Measurements from ENCODE around the gene NFYC.

- TF ChIP-seq ZBTB21 (CRISPR knock-in tag; IDR thresholded peaks at IDR 0.05; ENCODE audit: borderline replicate concordance), result no peak
- no peak for TF ChIP-seq CTCF (IDR thresholded peaks at IDR 0.05)
- no peak for TF ChIP-seq CREM (CRISPR knock-in tag; IDR thresholded peaks at IDR 0.05)
These were observed 1.8 kb upstream of the NFYC start for GRCh38 chr1:40689737-40690136.
